Stimulated activated CD4-positive, alpha-beta T cell treated with anti-CD3 and anti-CD28 coated beads, TNF-alpha, amount 100 ng/mL, for 4 hours (primary cell): Measurements from ENCODE around the gene NELFB.

ENCODE experiments used
- DNase-seq, 3 experiments: peaks; one replicate each; pipeline ENCODE4 v3.0.0-alpha.2; 2020; ENCODE audit warnings: low read depth in 3 of 3

NELFB gene

DNA sequence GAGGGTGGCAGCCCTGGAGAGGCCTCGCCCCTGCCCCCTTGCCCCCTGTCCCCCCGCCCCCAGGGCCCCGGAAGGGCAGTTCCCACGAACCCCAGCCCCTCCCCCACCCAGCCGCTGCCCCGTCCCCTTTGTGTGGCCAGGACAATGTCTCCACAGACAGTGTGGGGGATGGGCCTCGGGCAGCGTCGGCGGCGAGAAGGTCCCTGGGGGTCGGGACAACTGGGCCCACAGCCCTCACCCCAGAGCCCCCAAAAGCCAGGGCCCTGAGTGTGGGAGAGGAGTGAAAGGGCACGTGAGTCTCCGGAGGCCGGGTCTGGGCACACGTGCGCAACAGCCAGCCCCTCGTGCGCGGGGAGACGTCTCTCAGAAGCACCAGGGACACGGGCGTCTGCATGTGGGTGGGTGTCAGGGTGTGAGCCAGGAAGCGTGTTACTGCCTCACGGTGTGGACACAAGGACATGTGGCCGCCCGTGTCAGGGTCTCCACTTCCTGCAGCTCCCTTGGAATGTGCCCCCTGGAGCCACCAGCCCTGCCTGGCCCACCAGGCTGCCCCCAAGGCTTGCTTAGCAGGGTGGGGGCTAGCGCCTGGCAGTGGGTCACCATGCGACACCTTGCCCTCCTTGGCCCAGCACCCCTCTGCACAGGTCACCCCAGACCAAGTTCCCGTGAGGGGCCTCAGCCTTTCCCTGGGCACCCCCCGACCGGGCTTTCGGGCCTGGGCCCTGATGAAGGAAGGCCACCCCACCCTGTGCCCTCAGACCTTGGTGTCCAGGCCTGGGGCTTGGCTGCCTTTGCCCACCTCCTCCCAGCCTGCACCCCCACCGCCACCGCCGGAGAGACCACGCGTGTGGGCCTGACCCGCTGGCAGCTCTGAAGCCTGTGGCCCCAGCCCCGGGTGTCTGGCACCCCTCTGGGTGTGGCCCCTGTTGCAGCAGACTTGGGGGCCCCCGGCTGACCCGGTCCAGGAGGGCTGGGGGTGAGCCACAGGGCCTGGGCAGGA lies 59.7 kb downstream of the NELFB start:
- no peak for DNase-seq

DNA sequence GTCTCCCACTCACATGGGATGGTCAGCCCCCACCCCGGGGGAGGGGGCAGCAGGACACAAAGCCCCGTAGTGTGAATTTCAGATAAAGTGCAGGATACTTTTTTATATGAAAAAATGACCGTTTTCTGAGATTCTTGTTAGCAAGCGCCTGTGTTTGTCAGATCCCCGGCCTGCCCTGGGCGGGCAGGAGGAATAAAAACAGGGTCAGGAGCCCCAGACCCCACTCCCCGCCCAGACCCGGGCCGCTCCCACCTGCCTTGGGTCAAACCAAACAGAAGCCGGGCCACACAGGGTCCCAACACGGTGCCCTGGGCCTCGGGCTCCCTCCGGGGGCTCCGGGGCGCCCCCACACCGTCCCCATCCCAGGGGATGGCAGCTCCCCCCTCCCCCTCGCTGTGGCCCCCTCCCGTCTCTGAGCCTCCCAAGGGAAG lies 60.5 kb downstream of the NELFB start:
- DNase-seq = no peak

DNA sequence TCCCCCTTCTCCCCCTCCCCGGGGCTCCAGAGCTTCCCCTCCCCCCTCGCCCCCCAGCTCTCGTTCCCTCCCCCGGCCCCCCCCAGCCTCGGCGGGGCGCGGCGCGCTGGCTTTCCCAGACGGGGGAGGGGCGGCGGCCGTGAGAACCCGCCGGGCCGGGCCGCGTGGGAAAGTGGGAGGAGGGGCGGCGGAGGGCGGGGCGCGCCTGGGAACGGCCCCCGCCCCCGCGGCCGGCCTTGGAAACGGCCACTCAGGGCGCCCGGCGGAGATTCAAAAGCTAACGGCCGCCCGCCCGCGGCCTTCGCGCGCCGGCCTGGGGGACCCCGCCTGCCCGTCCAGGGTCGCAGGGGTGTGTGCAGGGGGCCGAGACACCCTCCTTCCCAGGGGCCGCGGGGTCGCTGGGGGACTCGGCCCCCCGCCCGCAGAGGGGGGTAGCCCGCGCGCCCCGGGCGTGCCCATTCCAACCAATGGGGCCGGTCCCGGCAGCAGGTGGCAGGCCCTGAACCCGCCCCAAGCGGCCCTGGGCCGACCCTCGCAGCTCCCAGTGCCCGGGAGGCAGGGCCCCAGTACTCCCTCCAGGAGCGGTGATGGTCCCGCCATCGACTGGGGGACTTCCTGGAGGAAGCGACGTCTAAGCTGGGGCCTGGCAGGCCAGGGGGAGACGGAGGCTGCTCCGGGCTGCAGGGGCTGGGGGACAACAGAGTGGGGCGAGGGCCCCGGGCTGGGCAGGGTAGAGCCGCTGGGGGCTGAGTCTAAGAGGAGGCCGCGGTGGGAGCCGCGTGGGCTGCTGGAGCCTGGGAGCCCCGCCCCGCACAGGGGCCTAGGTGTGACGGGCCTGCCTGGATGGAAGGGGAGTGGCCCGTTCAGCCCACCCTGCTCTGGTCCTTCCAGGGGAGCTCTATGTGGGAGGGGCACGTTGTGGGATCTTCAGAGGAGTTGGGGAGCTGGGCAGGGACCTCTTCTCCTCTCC lies 61.2 kb downstream of the NELFB start:
- DNase-seq = no peak

DNA sequence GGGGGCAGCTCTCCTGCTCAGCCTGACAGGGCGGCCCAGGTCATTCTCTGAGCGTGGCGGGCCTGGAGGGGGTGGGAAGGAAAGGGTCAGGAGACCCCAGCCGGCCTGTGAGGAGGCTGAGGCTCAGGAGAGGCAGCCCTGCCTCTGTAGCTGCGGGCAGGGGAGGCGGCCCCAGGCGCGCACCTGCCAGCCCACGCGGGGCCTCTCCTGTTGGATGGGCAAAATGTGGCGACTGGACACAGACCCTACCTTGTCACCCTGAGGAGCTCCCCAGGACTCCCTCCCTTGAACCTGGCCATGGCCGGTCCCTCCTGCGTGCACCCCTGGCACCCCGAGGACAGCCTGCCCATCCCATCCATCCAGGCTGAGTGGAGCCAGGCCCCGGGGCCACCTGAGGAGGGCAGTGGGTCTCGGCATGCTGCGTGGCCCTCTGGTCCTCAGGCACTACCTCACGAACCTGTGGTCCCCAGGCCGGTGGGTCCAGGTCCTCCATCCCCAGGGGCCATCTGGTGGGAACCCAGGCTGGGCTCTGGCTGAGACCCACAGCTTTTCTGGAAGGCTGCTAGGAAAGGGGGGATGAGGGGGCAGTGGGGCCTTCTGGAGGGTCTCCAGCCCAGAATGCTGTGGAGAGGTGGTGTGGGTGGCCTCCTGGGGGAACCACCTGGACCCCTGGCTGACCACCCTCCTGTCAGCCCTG lies 62.0 kb downstream of the NELFB start:
- DNase-seq = no peak

DNA sequence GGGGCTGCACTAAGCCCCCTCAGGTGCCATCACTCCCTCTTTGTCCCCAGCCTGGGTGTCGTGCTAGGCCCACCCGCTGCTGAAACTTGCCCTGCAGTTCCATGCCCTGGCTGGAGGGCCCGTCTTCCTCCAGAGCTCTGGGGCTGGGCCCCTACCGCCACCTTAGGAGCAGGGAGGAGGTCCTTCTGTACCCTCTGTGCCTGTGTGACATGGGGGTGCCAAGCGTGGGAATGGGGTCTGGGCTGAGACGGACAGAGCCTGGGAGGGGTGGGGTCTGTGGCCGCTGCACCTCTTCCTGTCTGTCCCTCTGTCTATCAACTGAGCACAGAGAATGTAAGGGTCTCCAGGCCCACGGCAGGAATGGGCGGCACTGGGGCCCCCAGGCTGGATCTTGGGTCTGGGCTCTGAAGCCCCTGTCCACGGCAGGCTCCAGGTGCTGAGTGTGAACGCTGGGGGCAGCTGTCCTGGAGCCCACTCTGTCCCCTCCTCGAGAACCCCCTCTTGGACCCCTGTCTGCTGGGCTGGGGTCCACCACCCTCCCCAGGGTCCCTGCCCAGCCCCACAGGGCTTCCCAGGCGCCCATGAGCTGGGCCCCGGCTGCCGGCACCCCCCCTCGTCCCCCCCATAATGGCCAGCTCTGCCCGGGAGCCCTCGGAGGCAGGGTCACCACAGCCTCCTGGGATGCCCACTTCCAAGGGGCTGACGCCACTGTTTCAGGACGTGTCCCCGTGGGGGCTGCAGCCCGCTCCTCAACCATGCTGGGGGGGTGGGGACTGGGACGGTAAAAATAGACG lies 62.8 kb downstream of the NELFB start:
- DNase-seq = no peak

DNA sequence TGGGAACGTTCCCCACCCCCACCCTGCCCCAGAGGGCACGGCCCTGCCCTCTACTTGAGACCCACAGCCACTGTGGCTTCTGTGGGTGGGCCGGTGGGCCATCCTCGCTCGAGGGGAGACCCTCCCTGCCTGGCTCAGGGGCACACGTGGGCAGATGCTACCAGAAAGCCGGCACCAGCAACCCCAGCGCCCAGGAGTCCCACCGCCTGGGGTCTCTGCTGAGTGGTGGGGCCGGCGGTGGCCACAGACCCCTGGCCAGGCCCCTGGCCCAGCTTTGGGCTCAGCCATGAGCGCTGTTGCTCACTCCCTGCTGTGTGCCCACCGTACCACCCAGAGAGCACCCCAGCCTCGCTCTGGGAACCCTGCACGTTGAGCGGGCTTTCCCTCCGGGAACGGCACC lies 63.5 kb downstream of the NELFB start:
- no peak for DNase-seq

DNA sequence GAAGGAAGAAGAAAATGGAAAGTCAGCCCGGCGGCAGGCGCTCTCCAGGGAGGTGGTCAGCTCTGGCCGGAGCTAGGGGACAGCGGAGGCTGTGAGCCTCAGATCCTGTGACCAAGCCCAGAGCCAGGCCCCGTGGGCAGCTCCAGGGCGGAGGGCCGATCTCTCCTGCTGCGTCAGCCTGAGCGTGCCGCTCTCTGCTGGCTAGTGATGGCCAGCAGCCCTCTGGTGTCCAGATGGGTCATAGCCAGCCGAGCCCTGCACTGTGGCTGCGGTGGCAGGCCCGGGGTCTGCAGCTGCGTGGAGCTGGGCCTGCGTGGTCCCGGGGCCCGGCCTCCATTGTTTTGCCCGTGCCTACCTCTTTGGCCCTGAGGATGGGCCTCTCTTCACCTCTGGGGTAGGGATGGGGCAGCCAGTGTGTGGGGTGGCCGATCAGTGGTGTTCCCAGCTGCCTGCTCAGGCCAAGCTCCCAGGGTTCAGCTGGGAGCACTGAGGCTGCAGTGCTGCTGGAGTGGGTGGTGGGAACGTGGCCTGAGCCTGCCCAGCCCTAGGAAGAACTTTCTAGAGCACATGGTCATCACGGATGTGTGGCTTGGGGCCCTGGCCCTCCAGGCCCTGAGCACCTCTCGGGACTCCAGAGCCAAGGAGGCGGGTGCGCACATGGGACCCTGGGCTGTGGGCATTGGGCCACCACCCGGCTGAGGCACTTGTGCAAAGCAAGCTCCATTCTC lies 64.0 kb downstream of the NELFB start:
- DNase-seq = no peak

GRCh38 chr9:137319739-137320551 lies 64.8 kb downstream of the NELFB start:
- no peak for DNase-seq

DNA sequence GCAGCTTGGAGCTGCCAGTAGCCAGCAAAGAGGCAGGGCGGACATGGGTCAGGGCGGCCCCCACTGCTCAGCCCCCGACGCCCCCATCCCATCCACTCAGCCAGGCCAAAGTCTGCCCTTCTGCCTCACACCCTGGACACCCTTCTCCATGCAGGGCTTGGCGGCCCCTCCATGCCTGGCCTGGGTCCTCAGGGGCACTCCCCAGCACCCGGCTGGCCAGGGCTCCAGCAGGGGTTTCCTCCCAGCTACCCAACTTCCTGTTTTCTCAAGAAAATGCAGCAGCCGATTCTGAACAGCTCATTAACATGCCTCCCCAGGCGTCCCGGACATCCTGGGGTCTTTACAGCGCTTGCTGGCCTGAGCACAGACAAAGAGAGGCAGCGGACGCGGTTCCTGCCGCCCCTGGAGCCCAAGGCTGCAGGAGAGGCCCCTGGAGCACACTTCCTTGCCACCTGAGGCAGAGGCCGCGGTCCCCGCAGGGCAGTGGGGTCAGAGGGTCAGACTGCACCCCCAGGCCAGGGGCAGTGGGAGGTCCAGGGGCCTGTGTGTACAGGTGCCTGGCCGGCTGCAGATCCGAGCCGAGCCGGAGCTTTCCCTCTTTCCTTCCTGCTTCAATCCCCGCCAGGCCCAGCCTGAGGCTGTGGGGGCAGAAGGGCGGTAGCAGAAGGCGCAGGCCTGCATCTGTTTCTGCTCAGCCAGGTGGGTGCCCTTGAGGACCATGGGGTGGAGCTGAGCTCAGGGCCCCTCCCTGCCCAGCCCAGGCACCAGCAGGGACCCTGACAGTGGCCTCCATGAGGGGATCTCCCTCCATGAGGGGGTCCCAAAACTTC lies 65.6 kb downstream of the NELFB start:
- no peak for DNase-seq

- no peak for DNase-seq
Measured at GRCh38 chr9:137321726-137322361, 66.7 kb downstream of the NELFB start.
